Gastrocnemius medialis (tissue), 4 donors: ENCODE results near the gene ATP1B3. TPM values are rescaled to one million over a fixed set of nuclear protein-coding genes. Genes with fewer than 3 reads are reported as not detected.
"Not testable (repeated sequence)": the region's sequence is repeated elsewhere in the genome, so short reads cannot be mapped to it uniquely, and the experiment has no call there.

Experiments
- ATAC-seq, 2 donors: fragments of 150-250 bp; one replicate each; pipeline ENCODE4 v1.9.1; 2016
- DNase-seq, 2 donors: peaks; one replicate each; pipeline ENCODE4 v3.0.0-alpha.2; 2019
- H3K27ac ChIP-seq, 4 donors: fragments of 200-600 bp; sonication (generic); 1 replicate in 1 of 4; 2 replicates in 3 of 4; pipeline ENCODE4 v1.5.1; 2016 to 2018; ENCODE audit warnings: mild to moderate bottlenecking in 2 of 4, moderate library complexity in 1 of 4
- H3K27me3 ChIP-seq, 3 donors: fragments of 200-600 bp; sonication (generic) in 2 of 3; 1 replicate in 1 of 3; 2 replicates in 2 of 3; pipeline versions ENCODE4 v1.5.1 to v1.6.0; 2016 to 2019; ENCODE audit warnings: mild to moderate bottlenecking in 1 of 3, moderate library complexity in 1 of 3
- H3K36me3 ChIP-seq, 2 donors: fragments of 200-600 bp; sonication (generic) in 1 of 2; one replicate each; pipeline ENCODE4 v1.5.1; 2017 to 2018
- H3K4me1 ChIP-seq, 2 donors: fragments of 200-600 bp; sonication (generic) in 1 of 2; one replicate each; pipeline ENCODE4 v1.5.1; 2016 to 2017; ENCODE audit warnings: mild to moderate bottlenecking in 2 of 2
- H3K4me3 ChIP-seq, 4 donors: fragments of 200-600 bp; sonication (generic) in 3 of 4; 1 replicate in 1 of 4; 2 replicates in 3 of 4; pipeline ENCODE4 v1.5.1; 2016 to 2019; ENCODE audit warnings: mild to moderate bottlenecking in 2 of 4
- H3K9me3 ChIP-seq, 3 donors: fragments of 200-600 bp; sonication (generic) in 2 of 3; 1 replicate in 1 of 3; 2 replicates in 2 of 3; pipeline ENCODE4 v1.5.1; 2016 to 2019
- POLR2A ChIP-seq, 2 donors: fragments of 450-650 bp; IDR thresholded peaks; one replicate each; pipeline ENCODE4 v1.6.1; 2017; ENCODE audit warnings: antibody characterized with exemption in 2 of 2, mild to moderate bottlenecking in 2 of 2, moderate library complexity in 2 of 2
- in situ Hi-C, 4 donors: fragments of 200-750 bp; cut with MboI; loops; one replicate each; pipeline versions ENCODE4 v1.15.0 to v1.8.0; 2017; ENCODE audit warnings: low sequenced_read_pairs in 4 of 4
- intact Hi-C: fragments of 100-400 bp; cut with DNase I; formaldehyde crosslinking; loops from one replicate; pipeline ENCODE4 v1.15.1; 2023; ENCODE audit warnings: low total_unique reads
- total RNA-seq, 4 donors: library from RNA; depleted of rRNA; stranded (reverse); fragments of >200 nt; gene quantifications; one replicate each; pipeline versions ENCODE4 v1.1.0 to v1.2.3, GENCODE V29; 2016
- TF ChIP-seq, protein P1 (sequence below), 5 experiments: fragments of 450-650 bp in 3 of 5; fragments of 200-600 bp in 2 of 5; sonication (generic) in 2 of 5; IDR thresholded peaks in 4 of 5; conservative IDR thresholded peaks in 1 of 5; 1 replicate in 4 of 5; 2 replicates in 1 of 5; pipeline ENCODE4 v1.5.1; 2016 to 2019; ENCODE audit warnings: antibody characterized with exemption in 5 of 5, mild to moderate bottlenecking in 3 of 5, moderate library complexity in 3 of 5

ATP1B3 gene
- total RNA-seq, 4 donors from 2014 or later, result 16.2 to 35.9 (median 17.6) TPM

DNA sequence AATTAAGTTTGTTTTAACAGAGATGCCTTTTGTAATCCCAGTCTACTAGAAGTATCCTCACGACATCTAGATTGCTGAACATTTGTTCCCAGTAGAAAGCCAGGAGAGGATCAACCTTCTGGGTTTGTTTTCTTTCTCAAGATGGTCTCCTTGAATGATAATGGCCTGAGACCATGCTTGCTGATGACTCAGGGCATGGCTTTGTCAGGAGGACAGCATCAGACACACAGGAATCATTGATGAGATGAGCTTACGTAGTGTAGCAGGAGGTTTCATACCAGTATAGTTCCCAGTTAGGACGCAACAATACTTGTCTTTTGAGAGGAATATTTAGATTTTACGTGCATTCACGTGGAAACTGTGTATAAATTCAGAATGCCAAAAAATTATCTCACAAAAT, 38.6 kb downstream of the ATP1B3 start:
- H3K9me3 ChIP-seq, result no peaks in the 10 kb centered on the region
- ATAC-seq (no peak), DNase-seq (no peak)
- in situ Hi-C loops, result loop anchor here in 1 of 4 donors (10.0 kb wide), 1 partner anchor 340 kb away; no protein-coding TSS in a partner anchor
- intact Hi-C loops, result no loop called here
- H3K4me3 ChIP-seq, result no peak overlapping the region
- TF ChIP-seq POLR2A (IDR thresholded peaks at IDR 0.05), result no peak
- TF ChIP-seq, protein P1, sequence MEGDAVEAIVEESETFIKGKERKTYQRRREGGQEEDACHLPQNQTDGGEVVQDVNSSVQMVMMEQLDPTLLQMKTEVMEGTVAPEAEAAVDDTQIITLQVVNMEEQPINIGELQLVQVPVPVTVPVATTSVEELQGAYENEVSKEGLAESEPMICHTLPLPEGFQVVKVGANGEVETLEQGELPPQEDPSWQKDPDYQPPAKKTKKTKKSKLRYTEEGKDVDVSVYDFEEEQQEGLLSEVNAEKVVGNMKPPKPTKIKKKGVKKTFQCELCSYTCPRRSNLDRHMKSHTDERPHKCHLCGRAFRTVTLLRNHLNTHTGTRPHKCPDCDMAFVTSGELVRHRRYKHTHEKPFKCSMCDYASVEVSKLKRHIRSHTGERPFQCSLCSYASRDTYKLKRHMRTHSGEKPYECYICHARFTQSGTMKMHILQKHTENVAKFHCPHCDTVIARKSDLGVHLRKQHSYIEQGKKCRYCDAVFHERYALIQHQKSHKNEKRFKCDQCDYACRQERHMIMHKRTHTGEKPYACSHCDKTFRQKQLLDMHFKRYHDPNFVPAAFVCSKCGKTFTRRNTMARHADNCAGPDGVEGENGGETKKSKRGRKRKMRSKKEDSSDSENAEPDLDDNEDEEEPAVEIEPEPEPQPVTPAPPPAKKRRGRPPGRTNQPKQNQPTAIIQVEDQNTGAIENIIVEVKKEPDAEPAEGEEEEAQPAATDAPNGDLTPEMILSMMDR (IDR thresholded peaks at IDR 0.05 in 4 of 5, conservative IDR thresholded peaks at IDR 0.05 in 1 of 5), result no peak
- H3K27me3 ChIP-seq, result no peaks in the 10 kb centered on the region
- peaks cover 0 to 26% of the 10 kb centered on the region in 2 donors for H3K36me3 ChIP-seq
- H3K4me1 ChIP-seq, result no peaks in the 10 kb centered on the region
- no peak overlapping the region for H3K27ac ChIP-seq

DNA sequence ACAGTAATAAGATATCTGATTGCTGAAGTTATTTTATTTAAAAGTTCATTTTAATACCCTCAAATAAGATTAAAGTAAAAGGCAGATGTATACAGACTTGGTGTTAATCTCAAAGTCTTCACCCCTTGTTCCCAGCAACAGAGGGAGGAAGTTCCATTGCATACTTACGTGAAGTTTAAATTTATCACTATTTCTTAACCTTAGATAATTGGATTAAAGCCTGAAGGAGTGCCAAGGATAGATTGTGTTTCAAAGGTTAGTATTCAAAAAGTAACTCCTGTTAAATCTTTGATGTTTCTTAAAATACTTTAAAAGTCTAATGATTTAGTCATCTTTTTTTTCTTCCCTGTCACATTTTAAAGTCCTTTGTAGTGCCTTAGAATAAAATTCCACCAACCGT, 39.3 kb downstream of the ATP1B3 start:
- no peak overlapping the region for H3K4me3 ChIP-seq
- H3K9me3 ChIP-seq, result no peaks in the 10 kb centered on the region
- H3K27ac ChIP-seq, result no peak overlapping the region
- in situ Hi-C loops, result loop anchor here in 1 of 4 donors (10.0 kb wide), 1 partner anchor 341 kb away; no protein-coding TSS in a partner anchor
- DNase-seq, result no peak
- H3K27me3 ChIP-seq, result no peaks in the 10 kb centered on the region
- TF ChIP-seq, protein P1 (IDR thresholded peaks at IDR 0.05 in 4 of 5, conservative IDR thresholded peaks at IDR 0.05 in 1 of 5), result no peak
- TF ChIP-seq POLR2A (IDR thresholded peaks at IDR 0.05), result no peak
- no peak for ATAC-seq
- no peaks in the 10 kb centered on the region for H3K4me1 ChIP-seq
- peaks cover 0 to 26% of the 10 kb centered on the region in 2 donors for H3K36me3 ChIP-seq
- intact Hi-C loops, result no loop called here

DNA sequence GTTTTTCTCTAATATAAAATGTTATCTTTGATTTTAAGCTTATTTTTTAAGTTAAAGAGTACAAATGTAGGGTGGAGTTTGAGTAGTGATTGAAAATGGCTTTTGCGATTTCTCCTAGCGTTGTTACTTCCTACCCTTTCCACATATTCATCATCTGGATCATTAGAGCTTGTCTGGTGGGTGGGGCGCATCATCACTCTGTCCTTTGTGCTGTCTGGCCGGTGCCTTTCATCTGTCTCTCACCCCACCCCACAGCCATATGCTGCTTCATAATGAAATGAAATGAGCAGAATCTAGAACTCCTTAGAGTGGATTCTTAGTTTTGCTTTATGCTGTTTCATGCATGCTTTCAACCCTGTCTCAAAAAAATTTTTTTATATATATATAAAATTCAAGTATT, 44.3 kb downstream of the ATP1B3 start:
- no peaks in the 10 kb centered on the region for H3K27me3 ChIP-seq
- H3K9me3 ChIP-seq, result no peaks in the 10 kb centered on the region
- intact Hi-C loops, result no loop called here
- peaks cover 0 to 24% of the 10 kb centered on the region in 2 donors for H3K36me3 ChIP-seq
- H3K27ac ChIP-seq, result no peak overlapping the region
- no peak overlapping the region for H3K4me3 ChIP-seq
- no peaks in the 10 kb centered on the region for H3K4me1 ChIP-seq
- in situ Hi-C loops, result no loop called here
- DNase-seq (no peak), ATAC-seq (no peak)
- no peak for TF ChIP-seq POLR2A (IDR thresholded peaks at IDR 0.05)
- TF ChIP-seq, protein P1 (IDR thresholded peaks at IDR 0.05 in 4 of 5, conservative IDR thresholded peaks at IDR 0.05 in 1 of 5), result no peak

DNA sequence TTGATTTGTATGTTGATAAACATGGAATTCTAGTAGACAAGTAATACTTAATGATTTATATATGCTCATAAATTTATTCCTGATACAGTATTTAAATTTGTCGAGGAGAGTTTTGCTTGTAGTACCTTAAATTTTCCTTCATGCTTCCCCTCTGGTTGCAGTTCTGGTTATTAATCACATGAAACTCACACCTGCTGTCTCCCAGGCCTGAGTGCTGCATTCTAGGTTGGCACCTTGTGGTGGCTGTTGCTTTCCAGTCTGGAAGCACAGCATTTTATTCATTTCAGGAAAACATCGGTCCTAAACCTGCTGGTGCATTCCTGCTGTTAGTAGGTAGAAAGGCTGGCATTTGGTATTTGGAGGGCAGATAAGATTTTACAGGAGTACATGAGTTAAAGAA, 44.9 kb downstream of the ATP1B3 start:
- Histone ChIP-seq H3K36me3 (peaks cover 0 to 24% of the 10 kb centered on the region in 2 donors), H3K9me3 (no peaks in the 10 kb centered on the region), H3K4me1 (no peaks in the 10 kb centered on the region), H3K27me3 (no peaks in the 10 kb centered on the region), H3K4me3 (no peak overlapping the region), H3K27ac (no peak overlapping the region)
- in situ Hi-C loops (no loop called here), intact Hi-C loops (no loop called here)
- ATAC-seq, result no peak
- no peak for TF ChIP-seq POLR2A (IDR thresholded peaks at IDR 0.05)
- TF ChIP-seq, protein P1 (IDR thresholded peaks at IDR 0.05 in 4 of 5, conservative IDR thresholded peaks at IDR 0.05 in 1 of 5), result no peak
- DNase-seq, result no peak

DNA sequence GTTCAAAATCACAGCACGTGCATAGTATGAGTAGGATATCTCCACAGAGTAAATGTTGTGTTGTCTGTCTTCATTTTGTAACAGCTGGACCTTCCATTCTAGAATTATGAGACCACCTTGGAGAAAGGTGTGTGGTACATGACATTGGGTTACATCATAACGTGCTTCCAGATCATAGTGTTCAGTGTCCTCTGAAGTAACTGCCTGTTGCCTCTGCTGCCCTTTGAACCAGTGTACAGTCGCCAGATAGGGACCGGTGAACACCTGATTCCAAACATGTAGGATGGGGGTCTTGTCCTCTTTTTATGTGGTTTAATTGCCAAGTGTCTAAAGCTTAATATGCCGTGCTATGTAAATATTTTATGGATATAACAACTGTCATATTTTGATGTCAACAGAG, 49.2 kb downstream of the ATP1B3 start:
- H3K27ac ChIP-seq, H3K4me3 ChIP-seq, H3K27me3 ChIP-seq, in situ Hi-C loops, H3K4me1 ChIP-seq, H3K9me3 ChIP-seq, DNase-seq, ATAC-seq, intact Hi-C loops: not testable (repeated sequence)
- peaks cover 0 to 15% of the 10 kb centered on the region in 2 donors for H3K36me3 ChIP-seq
